Nephron (organoid): ENCODE measurements around the gene TMEM116.
A peak's percentile ranks its signal among the peaks of the same experiment; 100 is the strongest.

Source experiments
- H3K27ac Mint-ChIP-seq, 3 experiments: 2 replicates each; pipeline ENCODE4 v1.8.0; 2020; ENCODE audit warnings: mixed read lengths in 3 of 3, mild to moderate bottlenecking in 2 of 3, moderate library complexity in 1 of 3
- H3K27me3 Mint-ChIP-seq: 2 replicates; pipeline ENCODE4 v1.8.0; 2021; ENCODE audit warnings: low read depth, mild to moderate bottlenecking, moderate library complexity, mixed read lengths
- H3K36me3 Mint-ChIP-seq: 2 replicates; pipeline ENCODE4 v1.8.0; 2020; ENCODE audit warnings: low read depth, mixed read lengths
- H3K4me1 Mint-ChIP-seq: 2 replicates; pipeline ENCODE4 v1.8.0; 2020; ENCODE audit warnings: mixed read lengths
- H3K4me3 Mint-ChIP-seq, 3 experiments: 2 replicates each; pipeline ENCODE4 v1.8.0; 2020; ENCODE audit warnings: mild to moderate bottlenecking in 3 of 3, mixed read lengths in 3 of 3, moderate library complexity in 2 of 3
- H3K9me3 Mint-ChIP-seq: 2 replicates; pipeline ENCODE4 v1.8.0; 2020; ENCODE audit warnings: mixed read lengths
- CTCF ChIP-seq, 3 experiments: fragments of 200-600 bp; sonication (generic); IDR thresholded peaks; one replicate each; pipeline ENCODE4 v1.5.0; 2021; ENCODE audit warnings: antibody characterized with exemption in 3 of 3; ENCODE audit not compliant: unreplicated experiment in 3 of 3

TMEM116 gene

DNA sequence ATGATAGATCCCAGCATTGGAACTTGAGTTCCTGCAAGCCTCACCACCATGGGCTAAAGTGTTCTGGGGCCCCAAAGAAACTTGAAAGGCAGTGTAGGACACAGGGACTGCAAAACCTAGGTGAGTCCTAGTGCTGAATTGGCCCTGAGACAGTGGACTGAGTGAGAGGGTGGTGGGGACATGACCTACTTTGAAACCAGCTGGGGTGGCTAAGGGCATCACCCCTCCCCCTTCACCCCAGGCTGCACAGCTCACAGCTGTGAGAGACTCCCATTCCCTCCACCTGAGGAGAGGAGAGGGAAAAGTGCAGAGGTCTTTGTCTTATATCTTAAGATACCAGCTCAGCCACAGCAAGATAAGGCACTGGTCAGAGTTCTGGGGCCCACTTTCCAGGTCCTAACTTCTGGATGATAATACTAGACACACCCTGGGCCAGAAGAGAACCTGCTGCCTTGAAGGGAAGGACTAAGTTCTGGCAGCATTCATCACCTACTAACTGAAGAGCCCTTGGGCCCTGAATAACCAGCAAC is 108.5 kb downstream of the TMEM116 start:
- TF ChIP-seq CTCF (IDR thresholded peaks at IDR 0.05; ENCODE audit: unreplicated experiment in 3 of 3): no peak
- H3K9me3 Mint-ChIP-seq: peaks cover 31% of the 10 kb centered on the region
- H3K4me3 Mint-ChIP-seq: no peak overlapping the region
- H3K36me3 Mint-ChIP-seq: peaks cover 64% of the 10 kb centered on the region
- no peak overlapping the region for H3K27ac Mint-ChIP-seq
- H3K4me1 Mint-ChIP-seq: no peaks in the 10 kb centered on the region
- no peaks in the 10 kb centered on the region for H3K27me3 Mint-ChIP-seq

DNA sequence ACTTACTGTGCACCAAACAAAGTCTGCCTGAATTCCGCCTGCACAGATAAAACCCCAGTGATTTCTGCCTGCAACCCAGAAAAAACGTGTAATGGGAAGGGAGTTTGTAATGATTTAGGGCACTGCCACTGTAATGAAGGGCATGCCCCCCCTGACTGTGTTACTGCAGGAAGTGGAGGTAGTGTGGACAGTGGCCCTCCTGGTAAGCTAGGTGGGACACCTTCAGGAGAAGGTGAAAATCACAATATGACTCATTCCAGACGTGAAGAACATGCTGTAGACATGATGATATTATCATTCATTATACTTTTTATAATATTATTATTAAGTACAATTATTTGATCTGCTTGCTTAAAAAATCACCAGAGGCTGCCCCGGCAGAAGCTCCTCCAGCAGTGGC is 111.8 kb downstream of the TMEM116 start:
- TF ChIP-seq CTCF (IDR thresholded peaks at IDR 0.05; ENCODE audit: unreplicated experiment in 3 of 3): no peak

DNA sequence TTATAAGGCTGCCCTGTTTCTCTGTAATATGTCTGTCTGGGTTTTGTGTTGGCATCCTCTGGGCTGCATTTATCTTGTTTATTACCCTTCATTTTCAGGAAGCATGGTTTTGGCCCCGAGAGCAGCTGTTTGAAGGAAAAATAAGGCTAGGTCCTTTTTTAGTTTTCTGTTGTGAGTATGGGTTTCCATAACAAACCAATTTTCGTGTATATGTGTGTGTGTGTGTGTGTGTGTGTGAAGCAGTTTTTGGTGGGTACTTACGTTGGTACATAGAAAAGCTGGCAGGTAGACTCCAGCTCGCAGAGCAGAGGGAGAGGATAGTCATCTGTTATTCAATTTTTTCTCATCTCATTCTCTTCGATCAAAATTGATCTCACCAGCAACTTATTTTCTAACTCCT is 118.4 kb downstream of the TMEM116 start:
- no peak overlapping the region for H3K27ac Mint-ChIP-seq

More for the DNA sequence above, 111.8 kb downstream of the TMEM116 start:
- Mint-ChIP-seq H3K4me1 (no peaks in the 10 kb centered on the region), H3K9me3 (peaks cover 11% of the 10 kb centered on the region), H3K4me3 (no peak overlapping the region), H3K36me3 (peaks cover 58% of the 10 kb centered on the region), H3K27me3 (no peaks in the 10 kb centered on the region), H3K27ac (no peak overlapping the region)

GRCh38 chr12:111893287-111893686 is 119.7 kb downstream of the TMEM116 start:
- Mint-ChIP-seq H3K4me1 (no peaks in the 10 kb centered on the region), H3K27ac (no peak overlapping the region), H3K27me3 (no peaks in the 10 kb centered on the region), H3K4me3 (no peak overlapping the region), H3K36me3 (peaks cover 68% of the 10 kb centered on the region), H3K9me3 (no peaks in the 10 kb centered on the region)
- no peak for TF ChIP-seq CTCF (IDR thresholded peaks at IDR 0.05; ENCODE audit: unreplicated experiment in 3 of 3)

More for the DNA sequence above, 118.4 kb downstream of the TMEM116 start:
- Mint-ChIP-seq H3K36me3 (peaks cover 65% of the 10 kb centered on the region), H3K27me3 (no peaks in the 10 kb centered on the region), H3K4me3 (no peak overlapping the region), H3K9me3 (no peaks in the 10 kb centered on the region), H3K4me1 (no peaks in the 10 kb centered on the region)
- TF ChIP-seq CTCF (IDR thresholded peaks at IDR 0.05; ENCODE audit: unreplicated experiment in 3 of 3): no peak

DNA sequence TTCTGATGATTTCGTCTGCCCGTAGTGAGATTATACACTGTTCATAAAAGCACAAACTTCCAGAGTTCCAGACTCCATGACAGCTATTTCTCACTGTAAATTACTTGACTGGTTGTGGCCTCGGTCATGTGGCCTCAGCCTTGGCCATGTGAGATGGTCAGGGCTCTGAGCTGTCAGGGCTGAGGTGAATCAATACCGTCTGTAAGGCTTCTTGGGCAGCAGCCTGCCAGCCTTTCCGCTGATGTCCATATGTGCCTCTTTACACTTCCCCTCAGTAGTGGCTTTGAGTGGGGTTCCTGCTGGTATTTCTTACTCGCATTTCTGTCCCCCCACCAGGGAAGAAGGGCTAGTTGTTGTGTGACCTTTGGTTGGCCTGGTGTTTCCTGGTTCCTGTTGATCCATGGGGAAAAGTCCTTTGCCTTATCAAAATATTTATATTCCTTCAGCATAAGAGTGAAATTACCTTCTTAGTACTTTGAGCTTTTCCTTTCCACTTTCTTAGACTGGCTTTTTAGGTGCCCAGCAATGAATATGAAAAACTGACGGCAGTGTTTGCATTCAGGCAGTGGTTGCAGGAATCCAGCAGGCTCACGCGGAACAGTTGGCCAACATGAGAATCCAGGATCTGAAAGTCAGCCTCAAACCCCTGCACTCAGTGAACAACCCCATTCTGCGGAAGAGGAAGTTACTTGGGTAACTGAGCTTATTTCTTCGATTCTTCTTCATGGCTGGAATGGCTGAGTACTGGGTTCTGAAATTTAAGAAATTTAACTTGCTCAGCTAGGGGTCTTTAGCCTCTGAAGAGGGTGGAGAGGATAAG is 124.8 kb downstream of the TMEM116 start:
- no peaks in the 10 kb centered on the region for H3K27me3 Mint-ChIP-seq
- peak overlapping the region in 1 of 3 experiments; percentile 81 for H3K27ac Mint-ChIP-seq
- H3K9me3 Mint-ChIP-seq: no peaks in the 10 kb centered on the region
- peaks cover 83% of the 10 kb centered on the region for H3K36me3 Mint-ChIP-seq
- no peak for TF ChIP-seq CTCF (IDR thresholded peaks at IDR 0.05; ENCODE audit: unreplicated experiment in 3 of 3)
- H3K4me3 Mint-ChIP-seq: no peak overlapping the region
- H3K4me1 Mint-ChIP-seq: no peaks in the 10 kb centered on the region
